Effector memory CD4-positive, alpha-beta T cell (primary cell): ENCODE results near the gene TBXAS1.

ENCODE experiments used
- DNase-seq, 3 donors: peaks; one replicate each; pipeline ENCODE4 v3.0.0-alpha.2; 2020
- H3K27ac ChIP-seq: 2 replicates; pipeline ENCODE4 v1.7.0; 2013; ENCODE audit warnings: mild to moderate bottlenecking, low read length, moderate library complexity; ENCODE audit not compliant: insufficient read depth, poor library complexity, severe bottlenecking
- H3K27me3 ChIP-seq: replicated peaks from 2 replicates; pipeline ENCODE4 v1.7.0; 2013; ENCODE audit warnings: mild to moderate bottlenecking, low read length; ENCODE audit not compliant: insufficient read depth, control insufficient read depth, poor library complexity, severe bottlenecking
- H3K36me3 ChIP-seq: 2 replicates; pipeline ENCODE4 v1.7.0; 2013; ENCODE audit warnings: mild to moderate bottlenecking, low read length, moderate library complexity; ENCODE audit not compliant: control insufficient read depth, insufficient read depth
- H3K4me1 ChIP-seq: 2 replicates; pipeline ENCODE4 v1.7.0; 2013; ENCODE audit warnings: low read length, mild to moderate bottlenecking; ENCODE audit not compliant: control insufficient read depth, insufficient read depth, poor library complexity, severe bottlenecking
- H3K4me3 ChIP-seq: 2 replicates; pipeline ENCODE4 v1.7.0; 2013; ENCODE audit warnings: low read length, low read depth, mild to moderate bottlenecking; ENCODE audit not compliant: insufficient read depth, poor library complexity, severe bottlenecking
- H3K9me3 ChIP-seq: 2 replicates; pipeline ENCODE4 v1.7.0; 2013; ENCODE audit warnings: mild to moderate bottlenecking, low read length, moderate library complexity; ENCODE audit not compliant: control insufficient read depth

Gene TBXAS1

DNA sequence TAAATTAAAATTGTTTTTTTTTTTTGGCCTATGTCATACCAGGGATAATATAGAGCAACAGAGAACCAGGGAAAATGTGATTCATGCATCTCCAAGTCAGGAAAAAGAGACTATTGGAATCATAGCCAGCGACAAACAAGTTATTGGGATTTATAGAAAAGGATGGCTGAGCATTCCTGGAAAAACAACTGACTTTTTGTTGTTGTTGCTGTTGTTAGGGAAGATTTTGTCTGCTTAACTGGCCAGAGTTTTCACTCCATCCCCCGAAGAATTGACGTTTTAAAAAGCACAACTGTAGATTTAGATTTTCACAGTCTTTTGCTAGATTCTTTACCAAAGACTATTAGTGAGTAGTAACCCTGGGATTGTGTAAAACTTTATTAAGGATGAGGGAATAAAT lies 112.4 kb downstream of the TBXAS1 start:
- Histone ChIP-seq H3K36me3 (peaks cover 4% of the 10 kb centered on the region), H3K4me3 (no peak overlapping the region), H3K4me1 (no peaks in the 10 kb centered on the region), H3K27ac (no peak overlapping the region), H3K27me3 (no peaks in the 10 kb centered on the region), H3K9me3 (no peaks in the 10 kb centered on the region)
- DNase-seq = no peak

DNA sequence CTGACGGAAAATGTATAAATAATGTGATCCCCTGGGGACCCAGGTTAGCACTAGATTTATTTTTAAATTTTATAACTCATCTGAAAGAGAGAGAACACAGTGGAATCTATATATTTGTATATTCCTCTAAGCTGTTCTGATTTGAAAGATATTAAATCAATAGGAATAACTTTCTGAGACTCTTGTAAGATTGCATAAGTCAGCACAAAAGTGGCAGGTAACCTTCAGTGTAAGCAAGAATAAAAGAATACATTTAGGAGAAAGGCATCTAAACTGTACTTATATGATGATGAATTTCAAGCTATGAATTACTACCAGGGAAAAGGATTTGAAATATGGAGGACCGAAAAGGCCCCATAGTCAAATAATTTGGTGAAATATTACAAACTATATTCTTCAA lies 112.8 kb downstream of the TBXAS1 start:
- H3K4me3 ChIP-seq = no peak overlapping the region
- DNase-seq = no peak
- H3K4me1 ChIP-seq = no peaks in the 10 kb centered on the region
- H3K27ac ChIP-seq = no peak overlapping the region
- no peaks in the 10 kb centered on the region for H3K27me3 ChIP-seq
- peaks cover 4% of the 10 kb centered on the region for H3K36me3 ChIP-seq
- H3K9me3 ChIP-seq = no peaks in the 10 kb centered on the region

DNA sequence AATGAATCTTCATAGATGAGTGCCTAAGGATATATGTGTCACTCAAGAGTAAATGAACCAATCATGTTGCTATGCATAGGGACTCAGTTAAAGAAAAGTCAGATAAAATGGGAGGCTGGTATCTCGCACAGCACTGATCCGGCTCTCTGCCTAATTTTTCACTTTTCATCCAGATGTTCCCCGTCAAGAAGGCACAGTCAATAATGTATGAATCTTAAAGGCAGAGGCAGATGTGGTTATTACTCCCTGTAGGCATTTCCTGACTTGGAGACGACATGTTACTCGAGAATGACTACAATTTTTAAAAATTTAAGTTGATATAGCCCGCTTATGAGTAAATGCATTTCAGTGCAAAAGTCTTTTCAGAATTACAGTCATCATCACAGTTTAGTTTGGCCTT lies 113.6 kb downstream of the TBXAS1 start:
- Histone ChIP-seq H3K4me1 (no peaks in the 10 kb centered on the region), H3K36me3 (peaks cover 4% of the 10 kb centered on the region), H3K9me3 (no peaks in the 10 kb centered on the region), H3K27ac (no peak overlapping the region), H3K4me3 (no peak overlapping the region), H3K27me3 (no peaks in the 10 kb centered on the region)
- DNase-seq = no peak

DNA sequence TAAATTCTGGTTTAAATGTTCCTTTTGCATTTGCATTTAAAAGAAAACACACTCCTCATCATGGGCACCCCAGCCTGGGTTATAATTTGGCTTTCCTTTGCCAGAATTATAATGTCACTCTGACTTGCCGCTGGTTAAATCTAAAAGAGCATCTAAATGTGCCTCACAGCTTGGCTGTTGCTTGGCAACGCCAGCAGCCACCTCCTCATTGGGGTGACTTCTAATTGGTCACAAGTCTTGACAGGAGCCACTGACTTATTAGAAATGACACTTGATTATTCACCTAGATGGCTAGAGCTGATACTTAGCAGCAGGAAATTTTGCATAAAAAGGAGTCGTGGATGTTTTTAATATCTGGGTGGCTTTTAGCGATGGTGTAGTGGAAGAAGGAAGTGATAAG lies 114.3 kb downstream of the TBXAS1 start:
- Histone ChIP-seq H3K36me3 (peaks cover 4% of the 10 kb centered on the region), H3K27me3 (no peaks in the 10 kb centered on the region), H3K9me3 (no peaks in the 10 kb centered on the region), H3K4me3 (no peak overlapping the region), H3K4me1 (no peaks in the 10 kb centered on the region), H3K27ac (no peak overlapping the region)
- no peak for DNase-seq

DNA sequence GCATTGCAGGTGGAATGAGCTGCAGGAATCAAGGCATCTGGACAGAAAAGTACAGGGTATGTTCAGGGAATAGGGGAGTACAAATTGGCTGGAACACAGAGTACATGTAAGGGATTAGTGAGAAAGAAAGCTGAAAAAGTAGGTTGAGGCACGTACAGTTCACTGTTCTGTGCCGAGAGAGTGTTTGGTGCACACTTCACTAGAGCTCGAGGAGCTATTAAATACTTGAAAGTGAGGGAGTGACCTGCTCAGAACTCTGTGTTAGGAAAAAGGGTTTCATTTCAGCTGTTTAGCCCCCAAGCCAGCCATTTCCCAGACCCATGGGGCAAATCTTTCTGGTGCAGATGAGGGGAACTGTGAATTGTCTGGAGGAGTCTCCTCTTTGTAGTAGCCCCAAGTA lies 115.2 kb downstream of the TBXAS1 start:
- no peaks in the 10 kb centered on the region for H3K4me1 ChIP-seq
- H3K4me3 ChIP-seq = no peak overlapping the region
- H3K36me3 ChIP-seq = peaks cover 4% of the 10 kb centered on the region
- no peaks in the 10 kb centered on the region for H3K27me3 ChIP-seq
- no peaks in the 10 kb centered on the region for H3K9me3 ChIP-seq
- no peak for DNase-seq
- H3K27ac ChIP-seq = no peak overlapping the region

DNA sequence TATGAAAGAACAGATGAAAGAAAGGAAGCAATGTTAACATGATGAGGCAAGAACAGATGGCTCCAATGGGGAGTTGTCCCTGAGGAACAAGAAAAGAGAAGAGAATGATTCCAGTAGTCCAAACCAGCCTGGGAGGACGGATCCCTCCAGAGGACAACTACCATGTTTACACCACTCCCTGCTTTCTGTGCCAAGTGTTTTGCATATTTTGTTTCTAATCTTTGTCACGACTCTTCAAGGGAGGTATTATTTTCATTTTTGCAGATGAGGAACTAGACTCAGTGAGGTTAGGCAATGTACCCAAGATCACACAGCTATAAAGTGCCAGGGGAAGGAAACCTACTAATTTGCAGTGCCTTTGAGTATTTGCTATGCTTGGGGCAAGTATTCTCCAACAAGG lies 117.5 kb downstream of the TBXAS1 start:
- Histone ChIP-seq H3K4me3 (no peak overlapping the region), H3K27ac (no peak overlapping the region), H3K27me3 (no peaks in the 10 kb centered on the region), H3K36me3 (peaks cover 4% of the 10 kb centered on the region), H3K9me3 (no peaks in the 10 kb centered on the region), H3K4me1 (no peaks in the 10 kb centered on the region)
- DNase-seq = no peak

DNA sequence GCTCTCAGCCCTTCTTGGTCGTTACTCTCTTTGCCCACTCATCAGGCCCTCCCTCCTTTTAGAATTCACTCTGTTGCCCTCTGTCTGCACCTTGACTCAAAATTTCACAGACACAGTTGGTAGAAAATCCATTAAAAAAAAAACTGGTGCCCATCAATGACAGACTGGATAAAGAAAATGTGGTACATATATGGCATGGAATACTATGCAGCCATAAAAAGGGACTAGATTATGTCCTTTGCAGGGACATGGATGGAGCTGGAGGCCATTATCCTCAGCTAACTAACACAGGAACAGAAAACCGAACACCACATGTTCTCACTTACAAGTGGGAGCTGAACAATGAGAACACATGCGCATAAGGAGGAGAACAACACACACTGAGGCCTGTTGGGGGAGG lies 118.0 kb downstream of the TBXAS1 start:
- no peak for DNase-seq
- Histone ChIP-seq H3K9me3 (no peaks in the 10 kb centered on the region), H3K4me1 (no peaks in the 10 kb centered on the region), H3K27me3 (no peaks in the 10 kb centered on the region), H3K4me3 (no peak overlapping the region), H3K36me3 (peaks cover 4% of the 10 kb centered on the region), H3K27ac (no peak overlapping the region)

DNA sequence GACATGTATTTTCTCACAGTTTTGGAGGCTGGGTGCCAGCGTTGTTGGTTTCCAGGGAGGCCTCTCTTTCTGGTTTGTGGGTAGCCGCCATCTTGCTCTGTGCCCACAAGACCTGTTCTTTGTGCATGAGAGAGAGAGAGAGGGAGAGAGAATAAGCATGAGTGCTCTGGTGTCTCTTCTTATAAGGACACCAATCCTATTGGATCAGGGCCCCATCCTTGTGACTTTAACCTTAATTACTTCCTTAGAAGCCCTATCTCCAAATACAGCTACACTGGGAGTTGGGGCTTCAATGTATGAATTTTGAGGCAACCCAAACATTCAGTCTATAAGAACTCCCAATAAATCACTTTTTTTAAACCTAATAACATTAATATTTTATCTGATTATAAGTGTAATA lies 119.1 kb downstream of the TBXAS1 start:
- DNase-seq = no peak
- H3K27ac ChIP-seq = no peak overlapping the region
- no peaks in the 10 kb centered on the region for H3K27me3 ChIP-seq
- peaks cover 4% of the 10 kb centered on the region for H3K36me3 ChIP-seq
- no peak overlapping the region for H3K4me3 ChIP-seq
- H3K9me3 ChIP-seq = no peaks in the 10 kb centered on the region
- no peaks in the 10 kb centered on the region for H3K4me1 ChIP-seq

DNA sequence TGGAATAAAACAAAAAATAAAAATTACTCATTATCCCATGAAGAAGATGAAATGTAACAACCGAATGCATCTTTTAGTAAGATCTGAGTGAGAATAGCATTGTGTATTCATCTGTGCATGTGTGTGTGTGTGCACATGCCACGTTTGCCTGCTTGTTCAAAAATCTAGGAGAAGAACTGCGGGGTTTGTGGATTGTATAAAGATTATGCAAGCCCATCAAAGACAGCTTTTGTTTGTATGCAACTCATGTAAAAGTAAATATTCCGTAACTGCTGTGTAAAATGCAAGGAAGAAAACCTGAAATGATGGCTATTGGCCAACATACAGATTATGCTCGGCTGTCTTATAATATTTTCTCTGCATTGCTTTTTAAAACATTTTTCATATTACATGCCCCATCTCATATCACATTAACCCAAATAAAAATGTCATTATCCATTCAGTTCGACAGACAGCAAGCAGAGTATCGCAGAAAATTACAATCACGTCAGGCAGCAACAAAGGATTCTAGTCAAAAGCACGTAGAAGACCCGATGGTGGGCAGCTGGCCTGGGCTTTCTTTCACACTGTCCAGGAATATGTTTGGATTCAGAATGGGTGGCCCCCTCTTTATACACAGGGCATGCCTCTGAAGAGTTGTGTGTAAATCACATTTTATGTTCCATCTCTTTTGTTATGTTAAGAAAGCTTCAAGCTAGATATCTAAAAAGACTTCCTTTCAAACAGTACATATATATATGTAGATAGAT lies 119.7 kb downstream of the TBXAS1 start:
- Histone ChIP-seq H3K36me3 (peaks cover 4% of the 10 kb centered on the region), H3K27me3 (no peaks in the 10 kb centered on the region), H3K27ac (no peak overlapping the region), H3K4me1 (no peaks in the 10 kb centered on the region), H3K9me3 (no peaks in the 10 kb centered on the region), H3K4me3 (no peak overlapping the region)
- no peak for DNase-seq

DNA sequence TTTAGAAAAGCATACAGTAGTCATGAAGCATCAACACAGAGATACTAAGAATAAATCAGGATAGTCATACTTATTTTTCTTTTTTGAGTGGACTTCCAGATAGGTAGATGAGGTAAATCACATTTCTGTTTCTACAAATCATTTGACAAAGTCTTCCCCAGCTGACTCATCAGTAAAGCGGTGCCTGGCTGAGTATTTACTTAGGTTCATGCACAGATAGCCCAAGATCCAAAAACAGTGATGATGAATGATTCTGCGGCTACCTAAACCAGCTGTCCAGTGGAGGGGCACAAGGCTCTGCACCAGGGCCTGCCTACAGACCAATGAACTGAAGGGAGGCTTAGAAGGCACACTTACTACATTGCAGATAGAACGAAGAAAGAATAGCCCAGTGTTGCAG lies 120.6 kb downstream of the TBXAS1 start:
- Histone ChIP-seq H3K9me3 (no peaks in the 10 kb centered on the region), H3K4me1 (no peaks in the 10 kb centered on the region), H3K36me3 (peaks cover 4% of the 10 kb centered on the region), H3K4me3 (no peak overlapping the region), H3K27ac (no peak overlapping the region), H3K27me3 (no peaks in the 10 kb centered on the region)
- no peak for DNase-seq
